ENCODE data around the gene MAST4.
A peak's percentile ranks its signal among the peaks of the same experiment; 100 is the strongest.

Gene MAST4

GRCh38 chr5:67003935-67004729, 407.9 kb downstream of the MAST4 start:
- peak; percentile 76 to 93 for DNase-seq

- no peak for DNase-seq
Observed at GRCh38 chr5:67004730-67005350, 408.6 kb downstream of the MAST4 start.

GRCh38 chr5:67005737-67006499, 409.7 kb downstream of the MAST4 start:
- no peak for DNase-seq

- no peak for DNase-seq
Observed at GRCh38 chr5:67006500-67006848, 410.3 kb downstream of the MAST4 start.

- no peak for DNase-seq
Observed at GRCh38 chr5:67009028-67009427, 412.8 kb downstream of the MAST4 start.

GRCh38 chr5:67010684-67011409, 414.7 kb downstream of the MAST4 start:
- DNase-seq: no peak

GRCh38 chr5:67011422-67011821, 415.2 kb downstream of the MAST4 start:
- DNase-seq: no peak

- no peak for DNase-seq
Observed at GRCh38 chr5:67012171-67012570, 416.0 kb downstream of the MAST4 start.

GRCh38 chr5:67013719-67014118, 417.5 kb downstream of the MAST4 start:
- no peak for DNase-seq

GRCh38 chr5:67014191-67014590, 418.0 kb downstream of the MAST4 start:
- no peak for DNase-seq

- DNase-seq: no peak
Observed at GRCh38 chr5:67014957-67015400, 418.8 kb downstream of the MAST4 start.

- no peak for DNase-seq
Observed at GRCh38 chr5:67015541-67016191, 419.5 kb downstream of the MAST4 start.

- DNase-seq: no peak
Observed at GRCh38 chr5:67019065-67019845, 423.1 kb downstream of the MAST4 start.

- no peak for DNase-seq
Observed at GRCh38 chr5:67020096-67020615, 424.0 kb downstream of the MAST4 start.

- DNase-seq: no peak
Observed at GRCh38 chr5:67021031-67021430, 424.8 kb downstream of the MAST4 start.

- DNase-seq: no peak
Observed at GRCh38 chr5:67021521-67021920, 425.3 kb downstream of the MAST4 start.

- DNase-seq: no peak
Observed at GRCh38 chr5:67021962-67022361, 425.8 kb downstream of the MAST4 start.

GRCh38 chr5:67025457-67025856, 429.3 kb downstream of the MAST4 start:
- no peak for DNase-seq

GRCh38 chr5:67026278-67026677, 430.1 kb downstream of the MAST4 start:
- DNase-seq: no peak

- no peak for DNase-seq
Observed at GRCh38 chr5:67027171-67027570, 431.0 kb downstream of the MAST4 start.

- DNase-seq: no peak
Observed at GRCh38 chr5:67028371-67028770, 432.2 kb downstream of the MAST4 start.

- no peak for DNase-seq
Observed at GRCh38 chr5:67028941-67029340, 432.7 kb downstream of the MAST4 start.
